ENCODE results near the gene FXYD5.

Gene FXYD5

GRCh38 chr19:35216016-35216832 is 61.7 kb downstream of the FXYD5 start:
- FAIRE-seq, result no peak

GRCh38 chr19:35216833-35217648 is 62.5 kb downstream of the FXYD5 start:
- FAIRE-seq, result no peak

GRCh38 chr19:35217649-35217990 is 63.1 kb downstream of the FXYD5 start:
- no peak for FAIRE-seq

GRCh38 chr19:35219008-35219407 is 64.5 kb downstream of the FXYD5 start:
- no peak for FAIRE-seq

All from endometrium (tissue), 2 donors.